IMR-90 (cell line): ENCODE data around the gene MNAT1. TPM values are rescaled to one million over a fixed set of nuclear protein-coding genes. Genes with fewer than 3 reads are reported as not detected.
A peak's percentile ranks its signal among the peaks of the same experiment; 100 is the strongest.

ENCODE experiments used
- ATAC-seq: fragments of 200-7000 bp; cut with Tn5 transposase; 2 replicates; pipeline ENCODE4 v1.9.1; 2020; ENCODE audit warnings: low read depth, mild to moderate bottlenecking, moderate library complexity
- BruUV-seq: library from RNA; stranded (reverse); fragments of 400-500 nt; replicated peaks from 2 replicates; lab custom pipeline; 2021; lab: Mats Ljungman, UMichigan
- CTCF ChIA-PET: fragments of 300-600 bp; formaldehyde crosslinking; extraction: SDS; loops from one replicate; lab custom pipeline; 2021; ENCODE audit warnings: antibody characterized with exemption; lab: Yijun Ruan, JAX
- POLR2A ChIA-PET: fragments of 300-600 bp; sonication (Branson Sonifier 250); formaldehyde crosslinking; loops from one replicate; lab custom pipeline; 2022; ENCODE audit warnings: antibody characterized with exemption; ENCODE audit not compliant: unreplicated experiment; lab: Charles Lee
- DNase-seq: peaks from one replicate; pipeline ENCODE4 v3.0.0; 2013
- H2AFZ ChIP-seq: replicated peaks from 2 replicates; pipeline ENCODE3; 2013; ENCODE audit warnings: low read length, mild to moderate bottlenecking; ENCODE audit not compliant: poor library complexity
- H2AK5ac ChIP-seq: 2 replicates; pipeline ENCODE4 v1.6.1; 2013; ENCODE audit warnings: low read depth, low read length, inconsistent platforms
- H2AK9ac ChIP-seq: replicated peaks from 2 replicates; pipeline ENCODE3; 2013; ENCODE audit warnings: mild to moderate bottlenecking, low read depth, low read length, moderate library complexity; ENCODE audit not compliant: poor library complexity
- H2BK120ac ChIP-seq: 2 replicates; pipeline ENCODE4 v1.6.1; 2013; ENCODE audit warnings: low read depth, low read length, inconsistent platforms
- H2BK15ac ChIP-seq: 3 replicates; pipeline ENCODE4 v1.6.1; 2013; ENCODE audit warnings: low read depth, low read length, inconsistent platforms
- H2BK20ac ChIP-seq: 2 replicates; pipeline ENCODE4 v1.6.1; 2013; ENCODE audit warnings: low read depth, mild to moderate bottlenecking, inconsistent platforms, low read length, moderate library complexity
- H2BK5ac ChIP-seq: 2 replicates; pipeline ENCODE4 v1.6.1; 2013; ENCODE audit warnings: mild to moderate bottlenecking, low read depth, low read length, inconsistent platforms; ENCODE audit not compliant: poor library complexity, severe bottlenecking
- H3K14ac ChIP-seq: replicated peaks from 2 replicates; pipeline ENCODE4 v1.6.1; 2013; ENCODE audit warnings: low read depth, low read length, inconsistent platforms
- H3K18ac ChIP-seq: 2 replicates; pipeline ENCODE4 v1.6.1; 2013; ENCODE audit warnings: low read depth, low read length, control low read depth
- H3K23ac ChIP-seq: 2 replicates; pipeline ENCODE4 v1.6.1; 2013; ENCODE audit warnings: low read depth, low read length, inconsistent platforms
- H3K27ac ChIP-seq: 2 replicates; pipeline ENCODE4 v1.5.1; 2013; ENCODE audit warnings: mild to moderate bottlenecking, control low read depth, low read length; ENCODE audit not compliant: insufficient read depth
- H3K27me3 ChIP-seq: 2 replicates; pipeline ENCODE4 v1.6.1; 2013; ENCODE audit warnings: low read length; ENCODE audit not compliant: control insufficient read depth, insufficient read depth
- H3K36me3 ChIP-seq: 2 replicates; pipeline ENCODE4 v1.6.1; 2013; ENCODE audit warnings: low read length, mixed read lengths; ENCODE audit not compliant: control insufficient read depth, insufficient read depth
- H3K4ac ChIP-seq: 2 replicates; pipeline ENCODE4 v1.6.1; 2013; ENCODE audit warnings: low read depth, low read length, inconsistent platforms
- H3K4me1 ChIP-seq: 2 replicates; pipeline ENCODE4 v1.6.1; 2013; ENCODE audit warnings: low read length, mixed read lengths; ENCODE audit not compliant: control insufficient read depth, insufficient read depth
- H3K4me2 ChIP-seq: 2 replicates; pipeline ENCODE4 v1.6.1; 2013; ENCODE audit warnings: low read depth, mild to moderate bottlenecking, control low read depth, low read length, moderate library complexity
- H3K4me3 ChIP-seq: 2 replicates; pipeline ENCODE4 v1.5.1; 2013; ENCODE audit warnings: low read depth, mild to moderate bottlenecking, control low read depth, low read length, moderate library complexity; ENCODE audit not compliant: insufficient read depth
- H3K56ac ChIP-seq: 2 replicates; pipeline ENCODE4 v1.6.1; 2013; ENCODE audit warnings: low read length, inconsistent platforms; ENCODE audit not compliant: insufficient read depth; ENCODE audit errors: extremely low read depth
- H3K79me1 ChIP-seq, 2 experiments: 2 replicates each; pipeline ENCODE4 v1.6.1; 2013; ENCODE audit warnings: low read length in 2 of 2, inconsistent platforms in 1 of 2, low read depth in 1 of 2
- H3K9ac ChIP-seq: 2 replicates; pipeline ENCODE4 v1.6.1; 2013; ENCODE audit warnings: low read depth, low read length, control low read depth
- H3K9me1 ChIP-seq: 2 replicates; pipeline ENCODE4 v1.6.1; 2013; ENCODE audit warnings: low read length, inconsistent platforms; ENCODE audit not compliant: insufficient read depth
- H3K9me3 ChIP-seq: 2 replicates; pipeline ENCODE4 v1.6.1; 2013; ENCODE audit warnings: low read length; ENCODE audit not compliant: control insufficient read depth, insufficient read depth
- H4K20me1 ChIP-seq: 2 replicates; pipeline ENCODE4 v1.6.1; 2013; ENCODE audit warnings: low read length, inconsistent platforms; ENCODE audit not compliant: insufficient read depth
- H4K5ac ChIP-seq: 2 replicates; pipeline ENCODE4 v1.6.1; 2013; ENCODE audit warnings: mild to moderate bottlenecking, low read depth, low read length, control low read depth
- H4K8ac ChIP-seq, 2 experiments: 2 replicates each; pipeline ENCODE4 v1.6.1; 2013; ENCODE audit warnings: low read depth in 2 of 2, low read length in 2 of 2, control low read depth in 1 of 2, inconsistent platforms in 1 of 2
- H4K91ac ChIP-seq: 2 replicates; pipeline ENCODE4 v1.6.1; 2013; ENCODE audit warnings: low read depth, low read length, inconsistent platforms; ENCODE audit not compliant: insufficient read depth
- BHLHE40 ChIP-seq: fragments of 150-350 bp; IDR thresholded peaks from 2 replicates; pipeline ENCODE4 v1.6.1; 2016; ENCODE audit warnings: mild to moderate bottlenecking, low read depth, low read length
- CHD1 ChIP-seq: IDR thresholded peaks from 2 replicates; pipeline ENCODE4 v1.6.1; 2012; ENCODE audit warnings: low read depth, low read length, improper control_type of control experiment
- FOS ChIP-seq: fragments of 150-350 bp; IDR thresholded peaks from 2 replicates; pipeline ENCODE4 v1.6.1; 2016; ENCODE audit warnings: low read depth, low read length
- MAFK ChIP-seq: IDR thresholded peaks from 2 replicates; pipeline ENCODE4 v1.6.1; 2012; ENCODE audit warnings: low read depth, low read length, improper control_type of control experiment
- MAZ ChIP-seq: IDR thresholded peaks from 2 replicates; pipeline ENCODE4 v1.6.1; 2012; ENCODE audit warnings: low read depth, mild to moderate bottlenecking, low read length, improper control_type of control experiment, moderate library complexity, borderline replicate concordance
- MXI1 ChIP-seq: IDR thresholded peaks from 2 replicates; pipeline ENCODE4 v1.6.1; 2012; ENCODE audit warnings: low read depth, mild to moderate bottlenecking, low read length, moderate library complexity, borderline replicate concordance
- POLR2A ChIP-seq: IDR thresholded peaks from 2 replicates; pipeline ENCODE4 v1.6.1; 2012; ENCODE audit warnings: mild to moderate bottlenecking, low read depth, low read length
- RAD21 ChIP-seq: IDR thresholded peaks from 2 replicates; pipeline ENCODE4 v1.6.1; 2012; ENCODE audit warnings: low read length, improper control_type of control experiment
- RCOR1 ChIP-seq: IDR thresholded peaks from 2 replicates; pipeline ENCODE4 v1.6.1; 2012; ENCODE audit warnings: mild to moderate bottlenecking, low read length, improper control_type of control experiment; ENCODE audit not compliant: insufficient replicate concordance
- SMC3 ChIP-seq: fragments of 150-350 bp; IDR thresholded peaks from 2 replicates; pipeline ENCODE4 v1.6.1; 2016; ENCODE audit warnings: low read depth, mild to moderate bottlenecking, antibody characterized with exemption, low read length, moderate library complexity
- WGBS, 2 experiments: methylation state at CpG; one replicate each; pipeline versions ENCODE4 v1.1.5 to v1.1.7; 2013; ENCODE audit warnings: missing lambda C conversion rate in 2 of 2; ENCODE audit not compliant: insufficient read length in 1 of 2; ENCODE audit errors: extremely low coverage in 2 of 2; 5-methylcytosine and 5-hydroxymethylcytosine counted together
- dilution Hi-C: fragments of 300-500 bp; cut with HindIII; formaldehyde crosslinking; loops from one replicate; pipeline ENCODE4 v1.14.3; 2018; ENCODE audit warnings: low sequenced_read_pairs; ENCODE audit not compliant: unreplicated experiment
- in situ Hi-C: fragments of 300-500 bp; cut with MboI; formaldehyde crosslinking; loops from 3 replicates; pipeline ENCODE4 v1.14.3; 2019; ENCODE audit warnings: low sequenced_read_pairs, inconsistent platforms, mixed read lengths
- intact Hi-C: fragments of 100-400 bp; cut with micrococcal nuclease; formaldehyde crosslinking; loops from 2 replicates; pipeline ENCODE4 v1.10.0; 2022
- polyA plus RNA-seq, 3 experiments: library from polyadenylated mRNA; depleted of rRNA; stranded (reverse); fragments of >200 nt; gene quantifications; 2 replicates each; pipeline ENCODE4 v1.2.3, GENCODE V29; 2012; ENCODE audit warnings: low replicate concordance in 1 of 3
- total RNA-seq: library from RNA; depleted of rRNA; stranded (reverse); fragments of >200 nt; gene quantifications from 2 replicates; pipeline ENCODE4 v1.2.3, GENCODE V29; 2012
- TF ChIP-seq, protein P1 (sequence below): fragments of 150-350 bp; IDR thresholded peaks from 2 replicates; pipeline ENCODE4 v1.6.1; 2016; ENCODE audit warnings: low read depth, mild to moderate bottlenecking, low read length, moderate library complexity, borderline replicate concordance
- TF ChIP-seq, protein P2 (sequence below): conservative IDR thresholded peaks from 2 replicates; pipeline ENCODE4 v1.5.1; 2012; ENCODE audit warnings: mild to moderate bottlenecking, low read depth, low read length, improper control_type of control experiment

Gene MNAT1
- total and polyA plus RNA-seq, 2 of the 4 experiments (the other 2 are of a cell fraction), result 48.2 to 53.0 TPM

DNA sequence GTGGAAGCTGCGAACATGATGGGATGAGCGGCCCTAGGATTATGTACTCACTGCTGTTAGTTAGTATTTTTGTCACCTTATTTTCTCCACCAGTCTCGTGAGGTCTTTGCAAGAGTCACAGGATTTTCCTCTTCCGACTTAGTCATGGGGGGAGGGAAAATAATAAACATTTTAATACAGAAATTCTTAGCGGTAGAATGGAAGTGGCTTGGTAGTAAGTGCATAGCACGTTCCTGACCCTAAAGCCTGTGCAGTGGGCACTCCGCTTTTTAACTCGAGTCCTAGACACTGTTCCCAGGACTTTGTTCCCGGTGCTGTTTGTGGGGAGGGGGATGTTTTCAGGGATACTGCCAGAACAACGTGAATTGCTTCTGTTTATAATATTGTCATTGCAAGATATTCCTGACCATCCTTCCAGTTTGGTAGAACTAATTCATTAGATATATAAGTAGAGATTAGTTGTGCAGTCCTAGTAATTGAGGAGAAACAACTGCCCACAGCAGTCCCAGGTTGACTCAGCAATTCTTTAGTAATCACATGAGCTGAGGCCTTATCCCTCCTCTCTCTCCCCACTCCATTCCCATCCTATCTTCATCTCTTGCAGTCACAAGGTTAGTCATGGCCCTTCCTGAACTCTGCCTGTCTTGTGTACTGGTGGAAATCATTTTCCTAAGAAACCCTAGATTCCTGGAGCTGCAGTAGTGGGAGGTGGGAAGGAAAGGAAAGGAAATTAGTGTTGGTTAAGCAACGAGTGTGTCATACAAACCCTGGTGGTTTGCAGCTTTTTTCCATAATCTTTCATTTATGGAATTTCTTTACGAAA, 247.3 kb downstream of the MNAT1 start:
- H3K18ac ChIP-seq, result peak overlapping the region; percentile 58
- peak overlapping the region; percentile 93 for H3K4me2 ChIP-seq
- H2AK5ac ChIP-seq, result peak overlapping the region; percentile 72; the same call in 1 of the 2 replicates
- H3K9me1 ChIP-seq, result peaks cover 3% of the 10 kb centered on the region; the same call in 1 of the 2 replicates
- peak overlapping the region; percentile 83 for H3K4me3 ChIP-seq
- H3K27ac ChIP-seq, result peak overlapping the region; percentile 89
- dilution Hi-C loops, result no loop called here
- ATAC-seq (peak; percentile 64), DNase-seq (peak; percentile 94)
- H3K9ac ChIP-seq, result peak overlapping the region; percentile 87
- peak overlapping the region; percentile 87 for H3K14ac ChIP-seq
- peak overlapping the region; percentile 74 for H3K56ac ChIP-seq
- in situ Hi-C loops, result loop anchor here (5.0 to 25.0 kb wide), 3 partner anchors 260 to 345 kb away; partner anchors contain the start of genes SIX1 and SIX4
- H4K91ac ChIP-seq, result peak overlapping the region; percentile 34
- peak overlapping the region; percentile 94 for H2AK9ac ChIP-seq
- H2BK120ac ChIP-seq, result peak overlapping the region; percentile 67
- peaks cover 8% of the 10 kb centered on the region for H3K36me3 ChIP-seq
- no CpG with 5 or more reads among the region's 12 CpGs for WGBS, 2 experiments
- peak overlapping the region; percentile 70; the same call in 1 of the 2 replicates for H2BK20ac ChIP-seq
- H3K27me3 ChIP-seq, result no peaks in the 10 kb centered on the region
- CTCF ChIA-PET, result interaction anchor here (1.1 kb wide), 1 partner anchor 14 kb away, joined by 4 read pairs; no protein-coding TSS in a partner anchor
- H3K9me3 ChIP-seq, result no peaks in the 10 kb centered on the region
- peak overlapping the region; percentile 98 for H2AFZ ChIP-seq
- H2BK15ac ChIP-seq, result peak overlapping the region; percentile 2; the same call in 2 of the 3 replicates
- H3K4me1 ChIP-seq, result no peaks in the 10 kb centered on the region; the same call in 1 of the 2 replicates
- peak overlapping the region; percentile 84 for H3K23ac ChIP-seq
- H2BK5ac ChIP-seq, result peak overlapping the region; percentile 83
- peak overlapping the region; percentile 81 for H3K4ac ChIP-seq
- H3K79me1 ChIP-seq, result peaks cover 16 to 60% of the 10 kb centered on the region in 2 experiments
- intact Hi-C loops, result loop anchor here (1.0 to 5.0 kb wide), 7 partner anchors 45 to 357 kb away; partner anchors contain the start of gene SIX1
- H4K5ac ChIP-seq, result peak overlapping the region; percentile 34
- H4K8ac ChIP-seq, result peak overlapping the region; percentile 62 to 84; a peak in 3 of 4 replicates
- H4K20me1 ChIP-seq, result no peaks in the 10 kb centered on the region
- POLR2A ChIA-PET, result interaction anchor here (0.6 to 1.0 kb wide), 4 partner anchors 172 to 300 kb away, joined by 3 to 8 read pairs (median 4); partner anchors contain the start of gene SIX4
- BruUV-seq, result no TSS peak
- peak; percentile 4; the same call in 1 of the 2 replicates for TF ChIP-seq RAD21
- TF ChIP-seq, protein P1, sequence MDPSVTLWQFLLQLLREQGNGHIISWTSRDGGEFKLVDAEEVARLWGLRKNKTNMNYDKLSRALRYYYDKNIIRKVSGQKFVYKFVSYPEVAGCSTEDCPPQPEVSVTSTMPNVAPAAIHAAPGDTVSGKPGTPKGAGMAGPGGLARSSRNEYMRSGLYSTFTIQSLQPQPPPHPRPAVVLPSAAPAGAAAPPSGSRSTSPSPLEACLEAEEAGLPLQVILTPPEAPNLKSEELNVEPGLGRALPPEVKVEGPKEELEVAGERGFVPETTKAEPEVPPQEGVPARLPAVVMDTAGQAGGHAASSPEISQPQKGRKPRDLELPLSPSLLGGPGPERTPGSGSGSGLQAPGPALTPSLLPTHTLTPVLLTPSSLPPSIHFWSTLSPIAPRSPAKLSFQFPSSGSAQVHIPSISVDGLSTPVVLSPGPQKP, result no peak
- TF ChIP-seq SMC3, result no peak; the same call in none of the 2 replicates
- peak; percentile 40 for TF ChIP-seq RCOR1
- peak; percentile 46; the same call in 1 of the 2 replicates for TF ChIP-seq MXI1
- peak; percentile 76 for TF ChIP-seq BHLHE40
- TF ChIP-seq, protein P2, sequence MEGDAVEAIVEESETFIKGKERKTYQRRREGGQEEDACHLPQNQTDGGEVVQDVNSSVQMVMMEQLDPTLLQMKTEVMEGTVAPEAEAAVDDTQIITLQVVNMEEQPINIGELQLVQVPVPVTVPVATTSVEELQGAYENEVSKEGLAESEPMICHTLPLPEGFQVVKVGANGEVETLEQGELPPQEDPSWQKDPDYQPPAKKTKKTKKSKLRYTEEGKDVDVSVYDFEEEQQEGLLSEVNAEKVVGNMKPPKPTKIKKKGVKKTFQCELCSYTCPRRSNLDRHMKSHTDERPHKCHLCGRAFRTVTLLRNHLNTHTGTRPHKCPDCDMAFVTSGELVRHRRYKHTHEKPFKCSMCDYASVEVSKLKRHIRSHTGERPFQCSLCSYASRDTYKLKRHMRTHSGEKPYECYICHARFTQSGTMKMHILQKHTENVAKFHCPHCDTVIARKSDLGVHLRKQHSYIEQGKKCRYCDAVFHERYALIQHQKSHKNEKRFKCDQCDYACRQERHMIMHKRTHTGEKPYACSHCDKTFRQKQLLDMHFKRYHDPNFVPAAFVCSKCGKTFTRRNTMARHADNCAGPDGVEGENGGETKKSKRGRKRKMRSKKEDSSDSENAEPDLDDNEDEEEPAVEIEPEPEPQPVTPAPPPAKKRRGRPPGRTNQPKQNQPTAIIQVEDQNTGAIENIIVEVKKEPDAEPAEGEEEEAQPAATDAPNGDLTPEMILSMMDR, result no peak
- TF ChIP-seq CHD1, result no peak
- TF ChIP-seq MAZ, result peak; percentile 23; the same call in 1 of the 2 replicates
- TF ChIP-seq MAFK, result peak; percentile 90
- 0 out of 2 replicates have a peak, but pooled peaks have one; percentile 25 for TF ChIP-seq FOS
- TF ChIP-seq POLR2A, result peak; percentile 44
